T-helper 1 cell treated with Interleukin-12 subunit alpha and Interleukin-12 subunit beta and Interleukin-4 antibody, amounts not matched to agents 30 μg/mL and 1 μg/mL, for 36 hours (primary cell): ENCODE results near the gene SERPINB1.
"Not testable (repeated sequence)": the region's sequence is repeated elsewhere in the genome, so short reads cannot be mapped to it uniquely, and the experiment has no call there.

ENCODE experiments used
- H3K27ac Mint-ChIP-seq: one replicate; pipeline ENCODE4 v1.8.0; 2021; ENCODE audit warnings: mild to moderate bottlenecking, mixed read lengths
- H3K27me3 Mint-ChIP-seq: one replicate; pipeline ENCODE4 v1.8.0; 2021; ENCODE audit warnings: low read depth, mixed read lengths
- H3K36me3 Mint-ChIP-seq: one replicate; pipeline ENCODE4 v1.8.0; 2021; ENCODE audit warnings: low read depth, mixed read lengths
- H3K4me1 Mint-ChIP-seq: one replicate; pipeline ENCODE4 v1.8.0; 2021; ENCODE audit warnings: low read depth, mixed read lengths
- H3K4me3 Mint-ChIP-seq: one replicate; pipeline ENCODE4 v1.8.0; 2021; ENCODE audit warnings: mild to moderate bottlenecking, moderate library complexity, mixed read lengths
- H3K9me3 Mint-ChIP-seq: one replicate; pipeline ENCODE4 v1.8.0; 2021; ENCODE audit warnings: mixed read lengths

SERPINB1 gene

GRCh38 chr6:2841264-2842138 is at the start of gene SERPINB1:
Gene SERPINB1 (minus strand): TSS chr6:2841863. CDS start chr6:2840586, 1,277 bp downstream.
- Mint-ChIP-seq H3K9me3 (no peaks in the 10 kb centered on the region), H3K4me3 (peak within 1 kb of the TSS; percentile 85), H3K36me3 (peaks cover 28% of the 10 kb centered on the region), H3K4me1 (peaks cover 63% of the 10 kb centered on the region), H3K27me3 (no peaks in the 10 kb centered on the region), H3K27ac (peak within 1 kb of the TSS; percentile 90)

- Mint-ChIP-seq H3K9me3 (no peaks in the 10 kb centered on the region), H3K4me1 (peaks cover 29% of the 10 kb centered on the region), H3K27ac (no peak overlapping the region), H3K27me3 (no peaks in the 10 kb centered on the region), H3K4me3 (peak overlapping the region; percentile 31), H3K36me3 (peaks cover 63% of the 10 kb centered on the region)
Observed at GRCh38 chr6:2890976-2891767, 49.5 kb upstream of the SERPINB1 start.

- H3K9me3 Mint-ChIP-seq: no peaks in the 10 kb centered on the region
- H3K4me3 Mint-ChIP-seq: no peak overlapping the region
- peaks cover 28% of the 10 kb centered on the region for H3K4me1 Mint-ChIP-seq
- H3K27ac Mint-ChIP-seq: no peak overlapping the region
- peaks cover 52% of the 10 kb centered on the region for H3K36me3 Mint-ChIP-seq
- no peaks in the 10 kb centered on the region for H3K27me3 Mint-ChIP-seq
Observed at GRCh38 chr6:2885967-2886735, 44.5 kb upstream of the SERPINB1 start.

GRCh38 chr6:2884804-2885203 is 43.1 kb upstream of the SERPINB1 start:
- Mint-ChIP-seq H3K4me1 (peaks cover 35% of the 10 kb centered on the region), H3K9me3 (no peaks in the 10 kb centered on the region), H3K4me3 (no peak overlapping the region), H3K36me3 (peaks cover 48% of the 10 kb centered on the region), H3K27me3 (no peaks in the 10 kb centered on the region), H3K27ac (no peak overlapping the region)

- Mint-ChIP-seq H3K9me3 (no peaks in the 10 kb centered on the region), H3K27ac (no peak overlapping the region), H3K27me3 (no peaks in the 10 kb centered on the region), H3K4me1 (peaks cover 45% of the 10 kb centered on the region), H3K36me3 (peaks cover 45% of the 10 kb centered on the region), H3K4me3 (no peak overlapping the region)
Observed at GRCh38 chr6:2883673-2884072, 42.0 kb upstream of the SERPINB1 start.

- Mint-ChIP-seq H3K4me1 (peaks cover 60% of the 10 kb centered on the region), H3K36me3 (peaks cover 39% of the 10 kb centered on the region), H3K27me3 (no peaks in the 10 kb centered on the region), H3K4me3 (peak overlapping the region; percentile 59), H3K9me3 (no peaks in the 10 kb centered on the region), H3K27ac (peak overlapping the region; percentile 79)
Observed at GRCh38 chr6:2881423-2881822, 39.8 kb upstream of the SERPINB1 start.

GRCh38 chr6:2880156-2880555 is 38.5 kb upstream of the SERPINB1 start:
- H3K27ac Mint-ChIP-seq: peak overlapping the region; percentile 28
- peaks cover 56% of the 10 kb centered on the region for H3K4me1 Mint-ChIP-seq
- H3K9me3 Mint-ChIP-seq, H3K27me3 Mint-ChIP-seq: not testable (repeated sequence)
- H3K4me3 Mint-ChIP-seq: peak overlapping the region; percentile 59
- H3K36me3 Mint-ChIP-seq: peaks cover 29% of the 10 kb centered on the region

- H3K36me3 Mint-ChIP-seq: peaks cover 26% of the 10 kb centered on the region
- no peaks in the 10 kb centered on the region for H3K9me3 Mint-ChIP-seq
- H3K4me1 Mint-ChIP-seq: peaks cover 65% of the 10 kb centered on the region
- peak overlapping the region; percentile 41 for H3K4me3 Mint-ChIP-seq
- H3K27me3 Mint-ChIP-seq: no peaks in the 10 kb centered on the region
- H3K27ac Mint-ChIP-seq: peak overlapping the region; percentile 61
Observed at GRCh38 chr6:2877960-2878359, 36.3 kb upstream of the SERPINB1 start.

- H3K36me3 Mint-ChIP-seq: peaks cover 30% of the 10 kb centered on the region
- peak overlapping the region; percentile 85 for H3K4me3 Mint-ChIP-seq
Observed at GRCh38 chr6:2877057-2877882, 35.6 kb upstream of the SERPINB1 start.

GRCh38 chr6:2876210-2877056 is 34.8 kb upstream of the SERPINB1 start:
- H3K27ac Mint-ChIP-seq: peak overlapping the region; percentile 93
- H3K9me3 Mint-ChIP-seq: peaks cover 4% of the 10 kb centered on the region
- H3K4me3 Mint-ChIP-seq: peak overlapping the region; percentile 85
- no peaks in the 10 kb centered on the region for H3K27me3 Mint-ChIP-seq
- peaks cover 64% of the 10 kb centered on the region for H3K4me1 Mint-ChIP-seq
- H3K36me3 Mint-ChIP-seq: peaks cover 29% of the 10 kb centered on the region

More at GRCh38 chr6:2877057-2877882, 35.6 kb upstream of the SERPINB1 start:
- peaks cover 3% of the 10 kb centered on the region for H3K9me3 Mint-ChIP-seq
- no peaks in the 10 kb centered on the region for H3K27me3 Mint-ChIP-seq
- H3K4me1 Mint-ChIP-seq: peaks cover 69% of the 10 kb centered on the region
- peak overlapping the region; percentile 93 for H3K27ac Mint-ChIP-seq

GRCh38 chr6:2875359-2876191 is 33.9 kb upstream of the SERPINB1 start:
- Mint-ChIP-seq H3K9me3 (peaks cover 4% of the 10 kb centered on the region), H3K36me3 (peaks cover 27% of the 10 kb centered on the region), H3K27ac (peak overlapping the region; percentile 81), H3K27me3 (no peaks in the 10 kb centered on the region), H3K4me3 (peak overlapping the region; percentile 59), H3K4me1 (peaks cover 57% of the 10 kb centered on the region)

- Mint-ChIP-seq H3K9me3 (peaks cover 11% of the 10 kb centered on the region), H3K27ac (no peak overlapping the region), H3K36me3 (peaks cover 19% of the 10 kb centered on the region), H3K27me3 (no peaks in the 10 kb centered on the region), H3K4me3 (no peak overlapping the region), H3K4me1 (peaks cover 49% of the 10 kb centered on the region)
Observed at GRCh38 chr6:2873643-2874042, 32.0 kb upstream of the SERPINB1 start.
